ENCODE results near the gene NXPH3. TPM values are rescaled to one million over a fixed set of nuclear protein-coding genes. Genes with fewer than 3 reads are reported as not detected.
A peak's percentile ranks its signal among the peaks of the same experiment; 100 is the strongest.

Gene NXPH3
- total RNA-seq, result 4.5 TPM
- long read RNA-seq, full-length matches to known transcripts, result 7 of 7 reads
- long read RNA-seq, partial matches to known transcripts, result 0 of 7 reads
- long read RNA-seq, other reads (novel, unspliced or antisense), result 0 of 7 reads

DNA sequence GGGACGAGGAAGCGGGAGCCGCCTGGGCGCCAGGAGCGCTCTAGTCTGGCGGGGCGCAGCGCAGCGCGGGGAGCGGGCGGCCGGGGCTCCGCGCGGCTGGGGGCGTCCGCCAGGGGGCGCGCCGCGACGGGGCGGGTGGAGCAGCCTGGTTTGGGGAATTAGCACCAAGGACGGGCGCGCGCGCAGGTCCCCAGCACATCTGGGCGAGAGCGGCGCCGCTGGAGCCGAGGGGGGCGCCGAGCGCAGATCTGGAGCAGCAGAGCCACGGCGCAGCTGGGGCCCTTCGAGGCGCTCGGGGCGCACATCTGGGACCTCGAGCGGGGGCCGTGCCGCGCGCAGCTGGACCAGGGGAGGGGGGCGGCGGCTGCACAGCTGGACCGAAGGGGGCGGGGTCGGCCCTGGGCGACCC lies at the start of gene NXPH3:
TSS of gene NXPH3 (plus strand) at position 193 of the 409 bp plus-strand sequence. CDS start 349 bp downstream, outside the sequence.
- TF ChIP-seq, protein P1, sequence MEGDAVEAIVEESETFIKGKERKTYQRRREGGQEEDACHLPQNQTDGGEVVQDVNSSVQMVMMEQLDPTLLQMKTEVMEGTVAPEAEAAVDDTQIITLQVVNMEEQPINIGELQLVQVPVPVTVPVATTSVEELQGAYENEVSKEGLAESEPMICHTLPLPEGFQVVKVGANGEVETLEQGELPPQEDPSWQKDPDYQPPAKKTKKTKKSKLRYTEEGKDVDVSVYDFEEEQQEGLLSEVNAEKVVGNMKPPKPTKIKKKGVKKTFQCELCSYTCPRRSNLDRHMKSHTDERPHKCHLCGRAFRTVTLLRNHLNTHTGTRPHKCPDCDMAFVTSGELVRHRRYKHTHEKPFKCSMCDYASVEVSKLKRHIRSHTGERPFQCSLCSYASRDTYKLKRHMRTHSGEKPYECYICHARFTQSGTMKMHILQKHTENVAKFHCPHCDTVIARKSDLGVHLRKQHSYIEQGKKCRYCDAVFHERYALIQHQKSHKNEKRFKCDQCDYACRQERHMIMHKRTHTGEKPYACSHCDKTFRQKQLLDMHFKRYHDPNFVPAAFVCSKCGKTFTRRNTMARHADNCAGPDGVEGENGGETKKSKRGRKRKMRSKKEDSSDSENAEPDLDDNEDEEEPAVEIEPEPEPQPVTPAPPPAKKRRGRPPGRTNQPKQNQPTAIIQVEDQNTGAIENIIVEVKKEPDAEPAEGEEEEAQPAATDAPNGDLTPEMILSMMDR (IDR thresholded peaks at IDR 0.05), result peak; percentile 53
- H3K4me3 ChIP-seq, result peak within 1 kb of the TSS; percentile 73
- no peaks in the 10 kb centered on the region for H3K36me3 ChIP-seq
- H3K27ac ChIP-seq, result peak within 1 kb of the TSS; percentile 58
- ATAC-seq, result peak; percentile 82 to 87
- no peaks in the 10 kb centered on the region for H3K9me3 ChIP-seq
- peaks cover 34% of the 10 kb centered on the region for H3K4me1 ChIP-seq
- intact Hi-C loops (cut with DNase I), result no loop called here
- peaks cover 8% of the 10 kb centered on the region for H3K27me3 ChIP-seq (ENCODE audit: low read depth)
- DNase-seq, result peak; percentile 78

DNA sequence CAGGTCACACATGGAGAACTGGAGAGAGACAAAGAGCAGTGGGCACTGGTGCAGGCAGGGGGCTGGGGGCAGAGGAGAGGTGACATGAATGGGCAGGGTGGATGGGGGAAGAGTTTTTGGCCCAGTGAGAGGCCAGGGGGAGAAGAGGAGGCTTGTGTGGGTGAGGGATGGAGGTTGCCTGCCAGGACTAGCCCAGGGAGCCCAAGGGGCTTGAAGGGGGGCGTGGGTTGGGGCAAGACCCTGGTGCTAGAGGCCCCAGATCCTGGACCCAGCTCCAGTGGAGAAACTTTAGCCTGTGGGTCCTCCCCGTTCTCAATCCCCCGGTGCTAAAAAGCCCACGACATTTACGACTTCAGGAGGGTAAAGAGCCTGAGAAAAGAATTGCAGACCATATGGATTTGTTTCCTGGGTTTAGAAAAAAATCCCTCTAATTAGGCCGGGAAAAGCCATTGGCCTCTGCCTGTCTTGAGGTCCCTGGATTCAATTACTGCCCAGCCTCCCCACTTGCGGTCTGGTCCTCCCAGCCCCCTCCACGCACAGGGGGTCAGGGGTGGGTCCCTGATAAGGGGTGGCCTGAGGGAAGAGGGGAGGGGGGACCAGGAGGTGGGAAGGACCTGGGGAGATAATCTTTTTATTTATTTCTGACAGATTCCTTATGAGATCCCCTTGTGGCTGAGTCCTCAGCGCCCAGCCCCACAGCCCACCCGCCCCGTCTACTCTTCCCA lies 47.6 kb upstream of the NXPH3 start:
- no peaks in the 10 kb centered on the region for H3K36me3 ChIP-seq
- no peak overlapping the region for H3K27ac ChIP-seq
- no peak overlapping the region for H3K4me3 ChIP-seq
- DNase-seq (no peak), ATAC-seq (no peak)
- H3K27me3 ChIP-seq (ENCODE audit: low read depth), result peaks cover 39% of the 10 kb centered on the region
- intact Hi-C loops (cut with DNase I), result no loop called here
- TF ChIP-seq, protein P1 (IDR thresholded peaks at IDR 0.05), result no peak
- no peaks in the 10 kb centered on the region for H3K9me3 ChIP-seq
- no peaks in the 10 kb centered on the region for H3K4me1 ChIP-seq

DNA sequence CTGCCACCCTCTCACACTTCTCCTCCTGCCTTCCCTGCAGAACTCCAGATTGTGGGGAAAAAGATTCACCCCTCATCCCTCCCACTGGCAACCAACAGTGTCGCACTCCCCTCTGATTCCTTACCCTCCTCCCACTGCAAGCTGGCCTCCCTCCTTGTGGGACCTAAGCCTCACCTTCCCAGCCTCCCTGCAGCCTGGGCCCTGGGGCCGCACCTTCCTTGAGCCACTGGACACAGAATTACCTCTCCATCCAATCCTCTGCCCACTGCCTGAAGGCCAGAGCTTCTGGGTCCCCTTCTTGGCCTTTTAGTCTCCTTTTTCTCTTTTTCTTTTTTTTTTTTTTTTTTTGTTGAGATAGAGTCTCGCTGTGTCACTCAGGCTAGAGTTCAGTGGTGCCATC lies 46.7 kb upstream of the NXPH3 start:
- intact Hi-C loops (cut with DNase I), result no loop called here
- TF ChIP-seq, protein P1 (IDR thresholded peaks at IDR 0.05), result no peak
- Histone ChIP-seq H3K4me3 (no peak overlapping the region), H3K36me3 (no peaks in the 10 kb centered on the region), H3K27me3 (ENCODE audit: low read depth) (peaks cover 48% of the 10 kb centered on the region), H3K27ac (no peak overlapping the region), H3K9me3 (no peaks in the 10 kb centered on the region), H3K4me1 (no peaks in the 10 kb centered on the region)
- no peak for ATAC-seq
- DNase-seq, result no peak

DNA sequence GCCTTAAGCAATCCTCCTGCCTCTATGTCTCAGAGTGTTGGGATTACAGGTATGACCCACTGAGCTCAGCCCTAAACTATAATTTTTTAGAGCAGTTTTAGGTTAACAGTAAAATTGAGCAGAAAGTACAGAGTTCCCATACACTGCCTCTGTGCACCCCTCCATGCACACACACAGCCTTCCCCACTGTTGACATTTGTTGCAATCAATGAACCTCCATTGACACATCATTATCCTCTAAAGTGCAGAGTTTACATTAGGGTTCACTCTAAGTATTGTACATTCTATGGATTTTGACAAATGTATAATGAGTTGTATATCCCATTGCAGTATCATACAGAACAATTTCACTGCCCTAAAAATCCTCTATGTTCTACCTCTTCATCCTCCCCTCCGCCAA lies 45.6 kb upstream of the NXPH3 start:
- DNase-seq (no peak), ATAC-seq (no peak)
- intact Hi-C loops (cut with DNase I), result no loop called here
- Histone ChIP-seq H3K4me1 (no peaks in the 10 kb centered on the region), H3K36me3 (no peaks in the 10 kb centered on the region), H3K27me3 (ENCODE audit: low read depth) (peaks cover 44% of the 10 kb centered on the region), H3K9me3 (no peaks in the 10 kb centered on the region), H3K27ac (no peak overlapping the region), H3K4me3 (no peak overlapping the region)
- TF ChIP-seq, protein P1 (IDR thresholded peaks at IDR 0.05), result no peak

DNA sequence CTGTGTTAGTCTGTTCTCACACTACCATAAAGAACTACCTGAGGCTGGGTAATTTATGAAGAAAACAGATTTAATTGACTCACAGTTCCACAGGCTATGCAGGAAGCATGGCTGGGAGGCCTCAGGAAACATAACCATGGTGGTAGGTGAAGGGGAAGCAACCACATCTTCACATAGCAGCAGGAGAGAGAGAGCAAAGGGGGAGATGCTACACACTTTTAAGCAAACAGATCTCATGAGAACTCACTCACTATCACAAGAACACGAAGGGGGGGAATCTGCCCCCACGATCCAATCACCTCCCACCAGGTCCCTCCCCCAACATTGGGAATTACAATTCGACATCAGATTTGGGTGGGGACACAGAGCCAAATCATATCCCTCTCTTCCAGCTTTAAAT lies 31.8 kb upstream of the NXPH3 start:
- TF ChIP-seq, protein P1 (IDR thresholded peaks at IDR 0.05), result no peak
- H3K4me3 ChIP-seq, result no peak overlapping the region
- no peaks in the 10 kb centered on the region for H3K4me1 ChIP-seq
- no peaks in the 10 kb centered on the region for H3K36me3 ChIP-seq
- ATAC-seq, result no peak
- H3K9me3 ChIP-seq, result peaks cover 5% of the 10 kb centered on the region
- intact Hi-C loops (cut with DNase I), result no loop called here
- H3K27me3 ChIP-seq (ENCODE audit: low read depth), result peaks cover 10% of the 10 kb centered on the region
- DNase-seq, result no peak
- no peak overlapping the region for H3K27ac ChIP-seq

Measured in lower lobe of right lung (tissue), 2 donors.